Parathyroid adenoma (tissue), 2 donors: ENCODE measurements around the gene PARP2.

Source experiments
- H2AFZ ChIP-seq: fragments of 300-600 bp; sonication (generic); one replicate; pipeline ENCODE4 v1.7.0; 2017; ENCODE audit warnings: antibody characterized with exemption, mild to moderate bottlenecking
- H3K27ac ChIP-seq: fragments of 300-600 bp; sonication (generic); one replicate; pipeline ENCODE4 v1.7.0; 2017
- H3K27me3 ChIP-seq: fragments of 300-600 bp; sonication (generic); one replicate; pipeline ENCODE4 v1.7.0; 2017; ENCODE audit warnings: low read length; ENCODE audit not compliant: control insufficient read depth, insufficient read depth
- H3K36me3 ChIP-seq: fragments of 300-600 bp; sonication (generic); one replicate; pipeline ENCODE4 v1.7.0; 2017; ENCODE audit warnings: low read length; ENCODE audit not compliant: control insufficient read depth, insufficient read depth
- H3K4me1 ChIP-seq: fragments of 300-600 bp; sonication (generic); one replicate; pipeline ENCODE4 v1.7.0; 2017; ENCODE audit warnings: control low read depth
- H3K4me2 ChIP-seq: fragments of 300-600 bp; sonication (generic); one replicate; pipeline ENCODE4 v1.7.0; 2017; ENCODE audit warnings: low read length
- H3K4me3 ChIP-seq: fragments of 300-600 bp; sonication (generic); one replicate; pipeline ENCODE4 v1.7.0; 2017; ENCODE audit warnings: low read depth, low read length
- H3K79me2 ChIP-seq: fragments of 300-600 bp; sonication (generic); one replicate; pipeline ENCODE4 v1.7.0; 2017; ENCODE audit warnings: control low read depth
- H3K9ac ChIP-seq: fragments of 300-600 bp; sonication (generic); one replicate; pipeline ENCODE4 v1.7.0; 2017; ENCODE audit warnings: mild to moderate bottlenecking
- H3K9me3 ChIP-seq: fragments of 300-600 bp; sonication (generic); one replicate; pipeline ENCODE4 v1.7.0; 2017; ENCODE audit warnings: low read length; ENCODE audit not compliant: control insufficient read depth
- CTCF ChIP-seq: fragments of 300-600 bp; sonication (generic); IDR thresholded peaks from one replicate; pipeline ENCODE4 v1.7.0; 2017; ENCODE audit warnings: antibody characterized with exemption, mild to moderate bottlenecking
- donor health status: primary hyperparathyroidism.

PARP2 gene

DNA sequence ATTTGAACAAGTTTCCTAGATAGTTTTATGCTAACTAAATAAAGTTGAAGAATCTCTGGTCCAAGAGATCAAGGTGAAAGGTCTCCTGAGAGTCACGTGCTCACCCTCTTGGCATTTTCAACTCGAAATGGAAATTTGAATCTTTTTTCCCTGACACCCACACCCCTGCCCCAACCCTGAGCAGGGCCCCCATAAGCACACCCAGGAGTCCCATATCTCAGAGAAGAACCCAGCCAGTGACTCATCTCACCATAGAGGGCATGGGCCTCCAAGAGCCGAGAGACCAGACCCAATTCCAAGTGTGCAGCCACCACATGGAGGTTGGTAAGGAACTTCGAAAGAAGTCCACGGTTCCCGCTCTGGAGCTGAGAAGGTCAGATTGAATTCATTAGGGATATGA, 37.2 kb downstream of the PARP2 start:
- TF ChIP-seq CTCF = no peak
- Histone ChIP-seq H3K4me1 (no peaks in the 10 kb centered on the region), H3K79me2 (no peaks in the 10 kb centered on the region), H3K27ac (no peak overlapping the region), H3K9ac (no peak overlapping the region), H3K36me3 (no peaks in the 10 kb centered on the region), H3K4me2 (no peak overlapping the region), H3K27me3 (no peaks in the 10 kb centered on the region), H3K4me3 (no peak overlapping the region), H3K9me3 (no peaks in the 10 kb centered on the region), H2AFZ (no peak overlapping the region)

DNA sequence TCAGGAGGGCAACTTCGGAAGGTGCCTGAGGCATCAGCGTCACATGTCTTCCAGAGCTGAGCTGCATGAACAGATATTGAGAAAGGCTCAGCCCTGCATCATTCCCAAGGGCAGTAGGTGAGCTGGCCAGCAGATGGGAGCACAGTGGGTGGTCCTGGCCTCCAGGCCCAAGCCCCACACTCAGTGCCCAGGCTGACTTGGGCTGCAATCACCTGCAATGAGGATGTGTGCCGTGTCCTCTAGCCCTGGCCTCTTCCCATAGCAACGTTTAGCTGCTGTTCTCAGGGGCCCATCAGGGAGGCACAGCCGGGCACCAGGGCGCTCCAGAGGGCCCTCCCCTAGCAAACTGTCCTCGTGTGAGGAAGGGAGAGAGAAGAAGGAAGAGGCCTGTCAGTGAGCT, 37.9 kb downstream of the PARP2 start:
- no peaks in the 10 kb centered on the region for H3K27me3 ChIP-seq
- no peaks in the 10 kb centered on the region for H3K36me3 ChIP-seq
- no peak overlapping the region for H3K9ac ChIP-seq
- no peak overlapping the region for H3K4me3 ChIP-seq
- H2AFZ ChIP-seq = no peak overlapping the region
- no peaks in the 10 kb centered on the region for H3K79me2 ChIP-seq
- no peak overlapping the region for H3K4me2 ChIP-seq
- no peaks in the 10 kb centered on the region for H3K4me1 ChIP-seq
- no peak overlapping the region for H3K27ac ChIP-seq
- TF ChIP-seq CTCF = no peak
- no peaks in the 10 kb centered on the region for H3K9me3 ChIP-seq

DNA sequence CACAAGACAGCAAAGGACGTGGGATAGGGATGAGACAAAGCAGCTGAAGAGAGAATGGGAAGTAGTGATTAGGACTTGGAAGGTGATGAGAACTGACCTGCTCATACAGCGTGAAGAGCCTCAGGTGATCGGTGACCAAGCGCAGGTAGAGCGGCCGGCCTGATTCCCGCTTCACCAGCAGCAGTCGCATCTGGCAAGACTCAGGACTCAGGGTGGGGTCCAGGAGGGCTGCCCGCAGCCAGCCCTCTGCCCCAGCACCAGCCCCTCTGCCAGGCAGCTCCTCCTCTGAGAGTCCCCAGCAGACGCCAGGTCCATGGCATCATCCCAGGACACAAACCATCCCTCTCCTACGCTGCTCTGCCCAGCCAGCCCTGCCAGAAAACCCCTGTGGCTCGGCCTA, 39.1 kb downstream of the PARP2 start:
- no peak overlapping the region for H3K27ac ChIP-seq
- no peak overlapping the region for H3K4me2 ChIP-seq
- no peaks in the 10 kb centered on the region for H3K79me2 ChIP-seq
- no peaks in the 10 kb centered on the region for H3K27me3 ChIP-seq
- H3K4me3 ChIP-seq = no peak overlapping the region
- no peaks in the 10 kb centered on the region for H3K4me1 ChIP-seq
- H3K9me3 ChIP-seq = no peaks in the 10 kb centered on the region
- TF ChIP-seq CTCF = no peak
- no peaks in the 10 kb centered on the region for H3K36me3 ChIP-seq
- no peak overlapping the region for H2AFZ ChIP-seq
- no peak overlapping the region for H3K9ac ChIP-seq

- no peaks in the 10 kb centered on the region for H3K79me2 ChIP-seq
- no peaks in the 10 kb centered on the region for H3K9me3 ChIP-seq
- no peaks in the 10 kb centered on the region for H3K27me3 ChIP-seq
- H2AFZ ChIP-seq = no peak overlapping the region
- no peak overlapping the region for H3K4me2 ChIP-seq
- H3K36me3 ChIP-seq = no peaks in the 10 kb centered on the region
- no peak overlapping the region for H3K4me3 ChIP-seq
- no peak overlapping the region for H3K27ac ChIP-seq
- no peak overlapping the region for H3K9ac ChIP-seq
- no peaks in the 10 kb centered on the region for H3K4me1 ChIP-seq
- TF ChIP-seq CTCF = no peak
These were observed 39.6 kb downstream of the PARP2 start for GRCh38 chr14:20383032-20383431.

DNA sequence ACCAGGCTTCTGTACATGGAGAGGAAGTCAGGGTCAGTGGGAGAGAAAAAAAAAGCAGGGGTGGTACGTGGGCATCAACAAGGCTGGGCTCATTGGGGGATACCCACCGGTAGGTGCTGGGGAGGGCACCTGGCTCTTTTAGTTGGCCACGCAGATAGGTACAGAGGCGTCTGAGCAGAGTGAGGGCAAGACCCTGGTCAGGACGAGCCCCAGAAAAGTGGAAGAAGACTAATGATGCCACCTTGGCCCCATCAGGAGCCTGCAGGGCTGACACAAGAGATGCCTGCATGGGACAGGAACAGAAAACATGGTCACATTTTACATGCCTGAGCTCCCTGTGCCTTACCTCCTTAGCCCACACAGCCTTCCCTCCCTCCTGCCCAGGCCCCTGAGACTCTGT, 40.2 kb downstream of the PARP2 start:
- no peak overlapping the region for H3K9ac ChIP-seq

More for the DNA sequence above, 40.2 kb downstream of the PARP2 start:
- Histone ChIP-seq H3K27ac (no peak overlapping the region), H3K9me3 (no peaks in the 10 kb centered on the region), H2AFZ (no peak overlapping the region), H3K79me2 (no peaks in the 10 kb centered on the region), H3K27me3 (no peaks in the 10 kb centered on the region), H3K36me3 (no peaks in the 10 kb centered on the region), H3K4me2 (no peak overlapping the region), H3K4me3 (no peak overlapping the region), H3K4me1 (no peaks in the 10 kb centered on the region)
- TF ChIP-seq CTCF = no peak
